IPS DF 6.9 (cell line): ENCODE results near the gene TXNDC5.

ENCODE experiments used
- DNase-seq: peaks from one replicate; pipeline ENCODE4 v3.0.0-alpha.2; 2013; ENCODE audit warnings: low read depth, low spot score
- H3K27ac ChIP-seq: one replicate; pipeline ENCODE4 v1.5.1; 2013; ENCODE audit warnings: low read length, control low read depth
- H3K27me3 ChIP-seq: 2 replicates; pipeline ENCODE4 v1.6.1; 2013; ENCODE audit warnings: mild to moderate bottlenecking, low read length; ENCODE audit not compliant: control insufficient read depth, insufficient read depth
- H3K36me3 ChIP-seq: 2 replicates; pipeline ENCODE4 v1.6.1; 2013; ENCODE audit warnings: low read length; ENCODE audit not compliant: control insufficient read depth, insufficient read depth
- H3K4me1 ChIP-seq: 2 replicates; pipeline ENCODE4 v1.6.1; 2013; ENCODE audit warnings: low read length; ENCODE audit not compliant: control insufficient read depth, insufficient read depth
- H3K4me3 ChIP-seq: 2 replicates; pipeline ENCODE4 v1.5.1; 2013; ENCODE audit warnings: mild to moderate bottlenecking, low read length
- H3K9me3 ChIP-seq: 2 replicates; pipeline ENCODE4 v1.6.1; 2013; ENCODE audit warnings: low read length, inconsistent platforms; ENCODE audit not compliant: control insufficient read depth, insufficient read depth
- WGBS: extraction: QIAGEN DNeasy Blood & Tissue Kit; methylation state at CpG from one replicate; pipeline ENCODE4 v1.1.7; 2013; ENCODE audit warnings: mixed read lengths, missing lambda C conversion rate; ENCODE audit not compliant: insufficient read length, insufficient coverage; 5-methylcytosine and 5-hydroxymethylcytosine counted together

Gene TXNDC5

GRCh38 chr6:7910654-7911344 is at the start of gene TXNDC5:
TSS of gene TXNDC5 (minus strand) at chr6:7910788. CDS start at chr6:7910776, 12 bp downstream.
- H3K4me1 ChIP-seq: no peaks in the 10 kb centered on the region
- H3K27me3 ChIP-seq: no peaks in the 10 kb centered on the region
- no peak for DNase-seq
- no CpG with 5 or more reads among the region's 75 CpGs for WGBS
- no peaks in the 10 kb centered on the region for H3K9me3 ChIP-seq
- no peaks in the 10 kb centered on the region; the same call in 1 of the 2 replicates for H3K36me3 ChIP-seq
- peak within 1 kb of the TSS; percentile 88 for H3K4me3 ChIP-seq
- H3K27ac ChIP-seq: no peak within 1 kb of the TSS

GRCh38 chr6:7960141-7960540 is 49.6 kb upstream of the TXNDC5 start:
- no CpG with 5 or more reads among the region's 4 CpGs for WGBS
- no peak overlapping the region for H3K27ac ChIP-seq
- no peak for DNase-seq
- H3K36me3 ChIP-seq: no peaks in the 10 kb centered on the region
- H3K4me3 ChIP-seq: no peak overlapping the region
- no peaks in the 10 kb centered on the region for H3K4me1 ChIP-seq
- H3K27me3 ChIP-seq: no peaks in the 10 kb centered on the region
- H3K9me3 ChIP-seq: no peaks in the 10 kb centered on the region

- no CpG with 5 or more reads among the region's 4 CpGs for WGBS
- no peaks in the 10 kb centered on the region for H3K9me3 ChIP-seq
Observed at GRCh38 chr6:7959453-7959852, 48.9 kb upstream of the TXNDC5 start.

GRCh38 chr6:7958464-7958863 is 47.9 kb upstream of the TXNDC5 start:
- no peak overlapping the region for H3K4me3 ChIP-seq
- no peak overlapping the region for H3K27ac ChIP-seq
- no peaks in the 10 kb centered on the region for H3K27me3 ChIP-seq
- WGBS: no CpG with 5 or more reads among the region's 1 CpG
- DNase-seq: no peak
- no peaks in the 10 kb centered on the region for H3K4me1 ChIP-seq
- no peaks in the 10 kb centered on the region for H3K36me3 ChIP-seq
- no peaks in the 10 kb centered on the region for H3K9me3 ChIP-seq

More at GRCh38 chr6:7959453-7959852, 48.9 kb upstream of the TXNDC5 start:
- Histone ChIP-seq H3K4me1 (no peaks in the 10 kb centered on the region), H3K27ac (no peak overlapping the region), H3K36me3 (no peaks in the 10 kb centered on the region), H3K27me3 (no peaks in the 10 kb centered on the region), H3K4me3 (no peak overlapping the region)
- no peak for DNase-seq

- WGBS: no CpG with 5 or more reads among the region's 1 CpG
- Histone ChIP-seq H3K9me3 (no peaks in the 10 kb centered on the region), H3K27me3 (no peaks in the 10 kb centered on the region), H3K36me3 (no peaks in the 10 kb centered on the region), H3K4me1 (no peaks in the 10 kb centered on the region), H3K4me3 (no peak overlapping the region), H3K27ac (no peak overlapping the region)
- no peak for DNase-seq
Observed at GRCh38 chr6:7956257-7956656, 45.7 kb upstream of the TXNDC5 start.

- Histone ChIP-seq H3K4me1 (no peaks in the 10 kb centered on the region), H3K4me3 (no peak overlapping the region), H3K9me3 (no peaks in the 10 kb centered on the region), H3K36me3 (no peaks in the 10 kb centered on the region), H3K27ac (no peak overlapping the region), H3K27me3 (no peaks in the 10 kb centered on the region)
- WGBS: no CpG with 5 or more reads among the region's 4 CpGs
- DNase-seq: no peak
Observed at GRCh38 chr6:7954477-7955200, 44.1 kb upstream of the TXNDC5 start.

GRCh38 chr6:7953753-7954152 is 43.2 kb upstream of the TXNDC5 start:
- Histone ChIP-seq H3K9me3 (no peaks in the 10 kb centered on the region), H3K4me3 (no peak overlapping the region), H3K4me1 (no peaks in the 10 kb centered on the region), H3K27me3 (no peaks in the 10 kb centered on the region), H3K27ac (no peak overlapping the region), H3K36me3 (no peaks in the 10 kb centered on the region)
- no CpG with 5 or more reads among the region's 1 CpG for WGBS
- no peak for DNase-seq

GRCh38 chr6:7939864-7940228 is 29.3 kb upstream of the TXNDC5 start:
- no CpG with 5 or more reads among the region's 5 CpGs for WGBS
- Histone ChIP-seq H3K27me3 (no peaks in the 10 kb centered on the region), H3K27ac (no peak overlapping the region), H3K4me3 (no peak overlapping the region), H3K4me1 (no peaks in the 10 kb centered on the region), H3K9me3 (no peaks in the 10 kb centered on the region), H3K36me3 (no peaks in the 10 kb centered on the region)
- no peak for DNase-seq

GRCh38 chr6:7939184-7939863 is 28.7 kb upstream of the TXNDC5 start:
- H3K4me1 ChIP-seq: no peaks in the 10 kb centered on the region
- H3K36me3 ChIP-seq: no peaks in the 10 kb centered on the region
- H3K4me3 ChIP-seq: no peak overlapping the region
- DNase-seq: no peak
- H3K27me3 ChIP-seq: no peaks in the 10 kb centered on the region
- no CpG with 5 or more reads among the region's 11 CpGs for WGBS
- H3K27ac ChIP-seq: no peak overlapping the region
- H3K9me3 ChIP-seq: no peaks in the 10 kb centered on the region

GRCh38 chr6:7938562-7939183 is 28.1 kb upstream of the TXNDC5 start:
- no peaks in the 10 kb centered on the region for H3K4me1 ChIP-seq
- H3K36me3 ChIP-seq: no peaks in the 10 kb centered on the region
- H3K27me3 ChIP-seq: no peaks in the 10 kb centered on the region
- H3K27ac ChIP-seq: no peak overlapping the region
- no CpG with 5 or more reads among the region's 4 CpGs for WGBS
- H3K4me3 ChIP-seq: no peak overlapping the region
- H3K9me3 ChIP-seq: no peaks in the 10 kb centered on the region
- DNase-seq: no peak
